Endothelial cell of umbilical vein (primary cell): ENCODE measurements around the gene MPL. TPM values are rescaled to one million over a fixed set of nuclear protein-coding genes. Genes with fewer than 3 reads are reported as not detected.

Experiments used
- BruUV-seq: library from RNA; stranded (reverse); fragments of 400-500 nt; replicated peaks from 2 replicates; lab custom pipeline; 2021; lab: Mats Ljungman, UMichigan
- CTCF ChIA-PET: fragments of 300-600, 350-600 bp; sonication (Branson Sonifier 250); formaldehyde crosslinking; loops from one replicate; lab custom pipeline; 2021; ENCODE audit warnings: antibody characterized with exemption, inconsistent platforms; lab: Charles Lee
- POLR2A ChIA-PET: fragments of 300-600, 350-600 bp; sonication (Branson Sonifier 250); formaldehyde crosslinking; loops from one replicate; lab custom pipeline; 2021; ENCODE audit warnings: antibody characterized with exemption, inconsistent platforms; lab: Charles Lee
- DNase-seq: peaks from one replicate; pipeline ENCODE4 v3.0.0-alpha.2; 2011; ENCODE audit warnings: low read depth, low spot score
- FAIRE-seq: peaks from 2 replicates; lab custom pipeline; 2011; peaks lifted over from hg19 to GRCh38; lab: Jason Lieb, UNC
- H2AFZ ChIP-seq: 2 replicates; pipeline ENCODE4 v1.6.0; 2012; ENCODE audit warnings: low read depth, low read length, control low read depth, inconsistent platforms
- H3K27ac ChIP-seq: 2 replicates; pipeline ENCODE4 v1.5.1; 2011; ENCODE audit warnings: low read depth, mild to moderate bottlenecking, control low read depth, low read length, moderate library complexity; ENCODE audit not compliant: insufficient read depth
- H3K27me3 ChIP-seq, 2 experiments: 2 replicates each; pipeline versions ENCODE4 v1.6.0 to v1.6.1; 2011; ENCODE audit warnings: low read length in 2 of 2, mixed read lengths in 1 of 2; ENCODE audit not compliant: control insufficient read depth in 2 of 2, insufficient read depth in 2 of 2
- H3K36me3 ChIP-seq, 2 experiments: 2 replicates in 1 of 2; 3 replicates in 1 of 2; pipeline ENCODE4 v1.5.1; 2011; ENCODE audit warnings: low read length in 2 of 2, mild to moderate bottlenecking in 1 of 2, moderate library complexity in 1 of 2; ENCODE audit not compliant: control insufficient read depth in 2 of 2, insufficient read depth in 2 of 2; ENCODE audit errors: extremely low read depth in 1 of 2
- H3K4me1 ChIP-seq: 3 replicates; pipeline ENCODE4 v1.5.1; 2011; ENCODE audit warnings: mild to moderate bottlenecking, low read length; ENCODE audit not compliant: control insufficient read depth, insufficient read depth; ENCODE audit errors: extremely low read depth
- H3K4me2 ChIP-seq: 2 replicates; pipeline ENCODE4 v1.6.1; 2011; ENCODE audit warnings: low read length, control low read depth, mixed read lengths; ENCODE audit not compliant: insufficient read depth
- H3K4me3 ChIP-seq, 3 experiments: fragments of 200-600 bp in 1 of 3; sonication (generic), shearing (Covaris generic) in 1 of 3; replicated peaks in 1 of 3; 2 replicates each; pipeline ENCODE4 v1.5.1; 2011 to 2016; ENCODE audit warnings: control low read depth in 3 of 3, low read length in 3 of 3, mild to moderate bottlenecking in 2 of 3, inconsistent platforms in 1 of 3, low read depth in 1 of 3, moderate library complexity in 1 of 3; ENCODE audit not compliant: insufficient read depth in 1 of 3
- H3K79me2 ChIP-seq: 2 replicates; pipeline ENCODE4 v1.6.0; 2012; ENCODE audit warnings: low read length, inconsistent platforms; ENCODE audit not compliant: control insufficient read depth, insufficient read depth
- H3K9ac ChIP-seq: replicated peaks from 2 replicates; pipeline ENCODE3; 2011; ENCODE audit warnings: low read length, control low read depth; ENCODE audit not compliant: insufficient read depth; ENCODE audit errors: extremely low read depth
- H3K9me1 ChIP-seq: replicated peaks from 3 replicates; pipeline ENCODE4 v1.6.0; 2011; ENCODE audit warnings: mild to moderate bottlenecking, low read length; ENCODE audit not compliant: control insufficient read depth, insufficient read depth; ENCODE audit errors: extremely low read depth
- H3K9me3 ChIP-seq: replicated peaks from 2 replicates; pipeline ENCODE4 v1.5.1; 2012; ENCODE audit warnings: low read length, inconsistent platforms; ENCODE audit not compliant: control insufficient read depth, insufficient read depth
- H4K20me1 ChIP-seq: replicated peaks from 2 replicates; pipeline ENCODE3; 2011; ENCODE audit warnings: mild to moderate bottlenecking, low read length; ENCODE audit not compliant: control insufficient read depth, insufficient read depth; ENCODE audit errors: extremely low read depth
- CTCF ChIP-seq, 2 donors: IDR thresholded peaks; 1 replicate in 1 of 2; 2 replicates in 1 of 2; pipeline ENCODE4 v1.5.1; 2011; ENCODE audit warnings: low read length in 2 of 2, mild to moderate bottlenecking in 2 of 2, moderate library complexity in 2 of 2, control low read depth in 1 of 2, inconsistent platforms in 1 of 2, low read depth in 1 of 2; ENCODE audit not compliant: insufficient read depth in 1 of 2; ENCODE audit errors: extremely low read depth in 1 of 2
- EZH2 ChIP-seq: IDR thresholded peaks from 2 replicates; pipeline ENCODE4 v1.6.1; 2012; ENCODE audit warnings: borderline replicate concordance, low read depth, mild to moderate bottlenecking, moderate library complexity, low read length, inconsistent platforms; ENCODE audit not compliant: severe bottlenecking
- FOS ChIP-seq: IDR thresholded peaks from 2 replicates; pipeline ENCODE4 v1.6.1; 2011; ENCODE audit warnings: mild to moderate bottlenecking, low read length, moderate library complexity, borderline replicate concordance; ENCODE audit not compliant: insufficient read depth
- GATA2 ChIP-seq: IDR thresholded peaks from 2 replicates; pipeline ENCODE4 v1.7.0; 2011; ENCODE audit warnings: low read depth, mild to moderate bottlenecking, moderate library complexity, mixed read lengths, low read length; ENCODE audit not compliant: insufficient read length, insufficient read depth
- JUN ChIP-seq: IDR thresholded peaks from 2 replicates; pipeline ENCODE4 v1.6.1; 2011; ENCODE audit warnings: borderline replicate concordance, low read depth; ENCODE audit not compliant: insufficient read length, insufficient read depth
- MAX ChIP-seq: IDR thresholded peaks from 2 replicates; pipeline ENCODE4 v1.6.1; 2011; ENCODE audit not compliant: insufficient read depth, insufficient read length
- MYC ChIP-seq: IDR thresholded peaks from one replicate; pipeline ENCODE4 v1.6.1; 2011; ENCODE audit warnings: mild to moderate bottlenecking, low read depth, low read length
- POLR2A ChIP-seq: IDR thresholded peaks from 2 replicates; pipeline ENCODE4 v1.6.1; 2012; ENCODE audit warnings: low read depth, mild to moderate bottlenecking, control low read depth, low read length
- POLR2AphosphoS5 ChIP-seq: IDR thresholded peaks from 2 replicates; pipeline ENCODE4 v1.6.1; 2012; ENCODE audit warnings: low read depth, mild to moderate bottlenecking, control low read depth, low read length, moderate library complexity; ENCODE audit not compliant: insufficient read depth
- dilution Hi-C: fragments of 300-500 bp; cut with MboI; formaldehyde crosslinking; loops from one replicate; pipeline ENCODE4 v1.15.0; 2019; ENCODE audit warnings: low sequenced_read_pairs; ENCODE audit not compliant: extremely low pct_ligation_motif_present
- intact Hi-C: fragments of 100-400 bp; cut with micrococcal nuclease; formaldehyde crosslinking; loops from one replicate; pipeline ENCODE4 v1.10.0; 2022
- polyA plus RNA-seq, 4 experiments: library from polyadenylated mRNA; depleted of rRNA in 3 of 4; stranded (reverse) in 3 of 4; unstranded in 1 of 4; fragments of >200 nt; gene quantifications; 2 replicates each; pipeline versions ENCODE4 v1.2.1 to v1.2.3, GENCODE V29; 2011 to 2012; ENCODE audit warnings: missing spikeins in 1 of 4
- total RNA-seq: library from RNA; stranded (reverse); gene quantifications from 2 replicates; pipeline ENCODE4 v1.2.3, GENCODE V29; 2021

MPL gene
- total and polyA plus RNA-seq, 2 donors (not counting 3 experiments of a cell fraction or from before 2014, with no cell fraction given): 0.14 to 0.24 TPM

GRCh38 chr1:43292216-43292615, 45.4 kb upstream of the MPL start:
- no peak overlapping the region for H2AFZ ChIP-seq
- H3K4me2 ChIP-seq: no peak overlapping the region
- no peaks in the 10 kb centered on the region for H3K79me2 ChIP-seq
- intact Hi-C loops: no loop called here
- ChIA-PET POLR2A (no interaction called here), CTCF (no interaction called here)
- H3K36me3 ChIP-seq: no peaks in the 10 kb centered on the region
- no peaks in the 10 kb centered on the region for H3K9me3 ChIP-seq
- TF ChIP-seq CTCF (IDR thresholded peaks at IDR 0.05; ENCODE audit: extremely low read depth in 1 of 2, insufficient read depth in 1 of 2, low read depth in 1 of 2, low read length in 2 of 2): no peak
- TF ChIP-seq EZH2: no peak
- no peak for TF ChIP-seq MAX
- no peak for TF ChIP-seq MYC
- TF ChIP-seq POLR2AphosphoS5: no peak
- TF ChIP-seq FOS: no peak
- TF ChIP-seq JUN: no peak
- no peak for TF ChIP-seq GATA2
- TF ChIP-seq POLR2A: no peak
- no peak overlapping the region for H3K9ac ChIP-seq
- H4K20me1 ChIP-seq: no peaks in the 10 kb centered on the region
- H3K9me1 ChIP-seq: no peaks in the 10 kb centered on the region
- no peak overlapping the region for H3K27ac ChIP-seq
- BruUV-seq: no TSS peak
- DNase-seq: no peak
- no peak for FAIRE-seq
- H3K27me3 ChIP-seq: peaks cover under 1 to 5% of the 10 kb centered on the region in 2 experiments
- H3K4me1 ChIP-seq: peaks cover 26% of the 10 kb centered on the region
- dilution Hi-C loops: no loop called here
- H3K4me3 ChIP-seq: no peak overlapping the region
